Parathyroid adenoma (tissue), 2 donors: ENCODE data around the gene IGF1.

Experiments
- H2AFZ ChIP-seq: fragments of 300-600 bp; sonication (generic); one replicate; pipeline ENCODE4 v1.7.0; 2017; ENCODE audit warnings: antibody characterized with exemption, mild to moderate bottlenecking
- H3K27ac ChIP-seq: fragments of 300-600 bp; sonication (generic); one replicate; pipeline ENCODE4 v1.7.0; 2017
- H3K27me3 ChIP-seq: fragments of 300-600 bp; sonication (generic); one replicate; pipeline ENCODE4 v1.7.0; 2017; ENCODE audit warnings: low read length; ENCODE audit not compliant: control insufficient read depth, insufficient read depth
- H3K36me3 ChIP-seq: fragments of 300-600 bp; sonication (generic); one replicate; pipeline ENCODE4 v1.7.0; 2017; ENCODE audit warnings: low read length; ENCODE audit not compliant: control insufficient read depth, insufficient read depth
- H3K4me1 ChIP-seq: fragments of 300-600 bp; sonication (generic); one replicate; pipeline ENCODE4 v1.7.0; 2017; ENCODE audit warnings: control low read depth
- H3K4me2 ChIP-seq: fragments of 300-600 bp; sonication (generic); one replicate; pipeline ENCODE4 v1.7.0; 2017; ENCODE audit warnings: low read length
- H3K4me3 ChIP-seq: fragments of 300-600 bp; sonication (generic); one replicate; pipeline ENCODE4 v1.7.0; 2017; ENCODE audit warnings: low read depth, low read length
- H3K79me2 ChIP-seq: fragments of 300-600 bp; sonication (generic); one replicate; pipeline ENCODE4 v1.7.0; 2017; ENCODE audit warnings: control low read depth
- H3K9ac ChIP-seq: fragments of 300-600 bp; sonication (generic); one replicate; pipeline ENCODE4 v1.7.0; 2017; ENCODE audit warnings: mild to moderate bottlenecking
- H3K9me3 ChIP-seq: fragments of 300-600 bp; sonication (generic); one replicate; pipeline ENCODE4 v1.7.0; 2017; ENCODE audit warnings: low read length; ENCODE audit not compliant: control insufficient read depth
- CTCF ChIP-seq: fragments of 300-600 bp; sonication (generic); IDR thresholded peaks from one replicate; pipeline ENCODE4 v1.7.0; 2017; ENCODE audit warnings: antibody characterized with exemption, mild to moderate bottlenecking
- donor health status: primary hyperparathyroidism.

The IGF1 gene

GRCh38 chr12:102444707-102445106 is 35.7 kb downstream of the IGF1 start:
- Histone ChIP-seq H3K4me1 (no peaks in the 10 kb centered on the region), H3K4me3 (no peak overlapping the region), H3K27me3 (no peaks in the 10 kb centered on the region), H3K4me2 (no peak overlapping the region), H3K9me3 (no peaks in the 10 kb centered on the region), H2AFZ (no peak overlapping the region), H3K9ac (no peak overlapping the region), H3K27ac (no peak overlapping the region), H3K79me2 (no peaks in the 10 kb centered on the region), H3K36me3 (no peaks in the 10 kb centered on the region)
- TF ChIP-seq CTCF = no peak

- no peaks in the 10 kb centered on the region for H3K9me3 ChIP-seq
- no peaks in the 10 kb centered on the region for H3K36me3 ChIP-seq
- H3K4me3 ChIP-seq = no peak overlapping the region
- no peak overlapping the region for H3K9ac ChIP-seq
- no peaks in the 10 kb centered on the region for H3K79me2 ChIP-seq
- no peak overlapping the region for H3K4me2 ChIP-seq
- no peaks in the 10 kb centered on the region for H3K4me1 ChIP-seq
- H3K27me3 ChIP-seq = no peaks in the 10 kb centered on the region
- TF ChIP-seq CTCF = no peak
- H3K27ac ChIP-seq = no peak overlapping the region
- H2AFZ ChIP-seq = no peak overlapping the region
These were observed 36.3 kb downstream of the IGF1 start for GRCh38 chr12:102444093-102444492.

- Histone ChIP-seq H3K4me1 (no peaks in the 10 kb centered on the region), H3K36me3 (no peaks in the 10 kb centered on the region), H2AFZ (no peak overlapping the region), H3K4me3 (no peak overlapping the region), H3K9ac (no peak overlapping the region), H3K27ac (no peak overlapping the region), H3K27me3 (no peaks in the 10 kb centered on the region), H3K79me2 (no peaks in the 10 kb centered on the region), H3K9me3 (no peaks in the 10 kb centered on the region), H3K4me2 (no peak overlapping the region)
- TF ChIP-seq CTCF = no peak
These were observed 39.2 kb downstream of the IGF1 start for GRCh38 chr12:102441077-102441596.

GRCh38 chr12:102439426-102440405 is 40.6 kb downstream of the IGF1 start:
- no peak overlapping the region for H2AFZ ChIP-seq
- no peak overlapping the region for H3K9ac ChIP-seq
- H3K9me3 ChIP-seq = no peaks in the 10 kb centered on the region
- no peaks in the 10 kb centered on the region for H3K79me2 ChIP-seq
- no peaks in the 10 kb centered on the region for H3K4me1 ChIP-seq
- H3K4me3 ChIP-seq = no peak overlapping the region
- no peak overlapping the region for H3K4me2 ChIP-seq
- H3K27ac ChIP-seq = no peak overlapping the region
- TF ChIP-seq CTCF = no peak
- no peaks in the 10 kb centered on the region for H3K36me3 ChIP-seq
- H3K27me3 ChIP-seq = no peaks in the 10 kb centered on the region
